HepG2 (cell line): ENCODE results near the gene ZNF451. TPM values are rescaled to one million over a fixed set of nuclear protein-coding genes. Genes with fewer than 3 reads are reported as not detected.

ENCODE experiments used
- AGO2 ChIP-seq: fragments of 200-400 bp; formaldehyde crosslinking; optimal IDR thresholded peaks from 2 replicates; pipeline ENCODE3; 2017; ENCODE audit warnings: mild to moderate bottlenecking, low read depth, low read length, moderate library complexity
- BRCA1 ChIP-seq: sonication (generic); formaldehyde crosslinking; IDR thresholded peaks from 2 replicates; pipeline ENCODE4 v1.4.0; 2020; ENCODE audit warnings: missing genetic modification reagents
- CBX1 ChIP-seq: IDR thresholded peaks from one replicate; pipeline ENCODE4 v1.6.1; 2016; ENCODE audit warnings: antibody characterized with exemption, low read depth
- ETV6 ChIP-seq: sonication (generic); formaldehyde crosslinking; conservative IDR thresholded peaks from 2 replicates; pipeline ENCODE4 v1.4.0; 2020; ENCODE audit warnings: missing genetic modification reagents
- FOSL2 ChIP-seq: sonication (generic); formaldehyde crosslinking; IDR thresholded peaks from 2 replicates; pipeline ENCODE4 v1.4.0; 2020; ENCODE audit warnings: missing genetic modification reagents
- GFI1 ChIP-seq: sonication (generic); formaldehyde crosslinking; IDR thresholded peaks from 2 replicates; pipeline ENCODE4 v1.5.0; 2020; ENCODE audit warnings: missing genetic modification reagents, mild to moderate bottlenecking, borderline replicate concordance
- HOXA3 ChIP-seq: sonication (generic); formaldehyde crosslinking; IDR thresholded peaks from 2 replicates; pipeline ENCODE4 v1.5.0; 2020; ENCODE audit warnings: missing genetic modification reagents
- ISX ChIP-seq: sonication (generic); formaldehyde crosslinking; conservative IDR thresholded peaks from 2 replicates; pipeline ENCODE4 v1.5.0; 2020; ENCODE audit warnings: missing genetic modification reagents
- KAT7 ChIP-seq: IDR thresholded peaks from 2 replicates; pipeline ENCODE4 v1.6.1; 2018; ENCODE audit warnings: borderline replicate concordance, missing compliant biosample characterization
- MXD4 ChIP-seq: IDR thresholded peaks from 2 replicates; pipeline ENCODE4 v1.6.1; 2016; ENCODE audit warnings: mild to moderate bottlenecking, missing biosample characterization, missing genetic modification reagents
- RFXANK ChIP-seq: IDR thresholded peaks from 2 replicates; pipeline ENCODE4 v1.6.1; 2016
- SMAD9 ChIP-seq: sonication (generic); formaldehyde crosslinking; IDR thresholded peaks from 2 replicates; pipeline ENCODE4 v1.5.1; 2020; ENCODE audit warnings: mild to moderate bottlenecking, missing genetic modification reagents
- ZBTB38 ChIP-seq: sonication (generic); formaldehyde crosslinking; IDR thresholded peaks from 2 replicates; pipeline ENCODE4 v1.5.1; 2020; ENCODE audit warnings: mild to moderate bottlenecking, missing genetic modification reagents
- ZBTB39 ChIP-seq: sonication (generic); formaldehyde crosslinking; IDR thresholded peaks from 2 replicates; pipeline ENCODE4 v1.5.0; 2020; ENCODE audit warnings: missing genetic modification reagents
- ZNF280D ChIP-seq: sonication (generic); formaldehyde crosslinking; IDR thresholded peaks from 2 replicates; pipeline ENCODE4 v1.5.1; 2020; ENCODE audit warnings: mild to moderate bottlenecking, missing genetic modification reagents
- ZNF34 ChIP-seq: sonication (generic); formaldehyde crosslinking; IDR thresholded peaks from 2 replicates; pipeline ENCODE4 v1.4.0; 2020; ENCODE audit warnings: mild to moderate bottlenecking, missing genetic modification reagents, borderline replicate concordance
- ZNF543 ChIP-seq: sonication (generic); formaldehyde crosslinking; IDR thresholded peaks from 2 replicates; pipeline ENCODE4 v1.4.0; 2020; ENCODE audit warnings: mild to moderate bottlenecking, missing genetic modification reagents
- ZNF629 ChIP-seq: sonication (generic); formaldehyde crosslinking; conservative IDR thresholded peaks from 2 replicates; pipeline ENCODE4 v1.5.0; 2020; ENCODE audit warnings: missing genetic modification reagents
- ZNF891 ChIP-seq: sonication (generic); formaldehyde crosslinking; IDR thresholded peaks from 2 replicates; pipeline ENCODE4 v1.5.0; 2020; ENCODE audit warnings: mild to moderate bottlenecking, missing genetic modification reagents
- polyA plus RNA-seq, 8 experiments: library from polyadenylated mRNA; depleted of rRNA in 3 of 8; stranded (reverse) in 7 of 8; unstranded in 1 of 8; fragments of >200 nt; fragmentation: Illumina TruSeq in 4 of 8; extraction: Trizol in 4 of 8; gene quantifications; 2 replicates each; pipeline versions ENCODE4 v1.2.1 to v1.2.3, GENCODE V29; 2011 to 2016; ENCODE audit warnings: low read depth in 4 of 8, missing spikeins in 1 of 8, mixed read lengths in 1 of 8; ENCODE audit not compliant: insufficient read depth in 1 of 8
- total RNA-seq, 5 experiments: library from RNA; depleted of rRNA; stranded (reverse); fragments of >200 nt; fragmentation: Illumina TruSeq; extraction: Trizol; gene quantifications; 2 replicates each; pipeline ENCODE4 v1.2.3, GENCODE V29; 2016; ENCODE audit warnings: low read depth in 1 of 5
- TF ChIP-seq, protein P1 (sequence below): sonication (generic); formaldehyde crosslinking; IDR thresholded peaks from 2 replicates; pipeline ENCODE4 v1.4.0; 2020; ENCODE audit warnings: missing genetic modification reagents, low read depth, mild to moderate bottlenecking, borderline replicate concordance
- TF ChIP-seq, protein P2 (sequence below): IDR thresholded peaks from 2 replicates; pipeline ENCODE4 v1.6.1; 2012; ENCODE audit warnings: inconsistent platforms

ZNF451 gene
- total and polyA plus RNA-seq, 2 of the 13 experiments (the other 11 are each of a cell fraction or from before 2014, with no cell fraction given) = 32.1 to 65.7 TPM

DNA sequence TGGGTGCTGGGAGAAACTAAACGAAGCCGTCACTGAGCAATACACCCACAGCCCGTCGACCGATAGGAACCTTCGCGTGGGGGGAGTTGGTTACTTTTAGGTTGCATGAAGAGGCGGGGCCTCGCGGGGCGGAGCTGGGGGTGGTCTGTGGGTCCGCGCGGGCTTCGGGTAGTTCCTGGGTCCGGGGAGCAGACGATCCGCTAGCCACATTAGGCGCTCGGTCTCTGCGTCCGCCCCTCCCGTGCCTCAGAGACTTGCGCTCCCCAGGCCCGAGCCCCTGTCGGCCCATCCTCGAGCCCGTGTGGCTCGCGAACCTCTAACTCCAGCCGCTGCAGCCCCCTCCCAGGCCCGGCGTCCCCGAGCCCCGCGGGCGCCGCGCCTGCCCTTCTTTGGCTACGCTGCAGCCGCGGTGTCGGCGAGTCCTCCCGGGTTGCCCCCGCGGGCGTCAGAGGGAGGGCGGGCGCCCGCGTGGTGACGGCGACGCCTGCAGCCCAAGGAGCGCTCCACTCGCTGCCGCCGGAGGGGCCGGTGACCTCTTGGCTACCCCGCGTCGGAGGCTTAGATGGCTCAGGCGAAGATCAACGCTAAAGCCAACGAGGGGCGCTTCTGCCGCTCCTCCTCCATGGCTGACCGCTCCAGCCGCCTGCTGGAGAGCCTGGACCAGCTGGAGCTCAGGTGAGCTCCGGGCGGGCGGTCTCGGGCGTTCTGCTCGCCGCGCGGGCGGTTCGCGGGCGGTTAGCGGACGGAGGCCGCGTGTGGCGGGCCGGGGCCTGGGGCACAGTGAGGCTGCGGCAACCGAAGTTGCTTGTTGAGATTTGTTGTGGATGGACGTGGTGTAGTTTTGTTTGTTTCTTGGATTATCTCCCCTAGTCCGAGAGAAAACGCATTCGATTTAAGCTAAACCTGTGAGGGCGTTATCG, 82.4 kb downstream of the ZNF451 start, which contains the start of gene BAG2 (continued):
- TF ChIP-seq AGO2 (peak; percentile 99), MXD4 (CRISPR knock-in tag) (peak; percentile 71; the same call in 1 of the 2 replicates), ZNF629 (CRISPR knock-in tag) (peak; percentile 62; the same call in 1 of the 2 replicates), KAT7 (CRISPR knock-in tag) (peak; percentile 71), ZNF34 (CRISPR knock-in tag) (0 out of 2 replicates have a peak, but pooled peaks have one; percentile 55), BRCA1 (peak; percentile 80; the same call in 1 of the 2 replicates), ZBTB39 (CRISPR knock-in tag) (0 out of 2 replicates have a peak, but pooled peaks have one; percentile 76), ZNF891 (CRISPR knock-in tag) (peak; percentile 93), HOXA3 (CRISPR knock-in tag) (peak; percentile 85), GFI1 (CRISPR knock-in tag) (peak; percentile 76), RFXANK (CRISPR knock-in tag) (no peak; the same call in 1 of the 2 replicates), CBX1 (no peak), ZNF543 (CRISPR knock-in tag) (peak; percentile 77), SMAD9 (CRISPR knock-in tag) (0 out of 2 replicates have a peak, but pooled peaks have one; percentile 12), ETV6 (CRISPR knock-in tag) (peak; percentile 74), ISX (CRISPR knock-in tag) (peak; percentile 97), ZNF280D (CRISPR knock-in tag) (peak; percentile 70; the same call in 1 of the 2 replicates), ZBTB38 (CRISPR knock-in tag) (peak; percentile 82; the same call in 1 of the 2 replicates), FOSL2 (CRISPR knock-in tag) (0 out of 2 replicates have a peak, but pooled peaks have one; percentile 3)
- TF ChIP-seq, protein P1, sequence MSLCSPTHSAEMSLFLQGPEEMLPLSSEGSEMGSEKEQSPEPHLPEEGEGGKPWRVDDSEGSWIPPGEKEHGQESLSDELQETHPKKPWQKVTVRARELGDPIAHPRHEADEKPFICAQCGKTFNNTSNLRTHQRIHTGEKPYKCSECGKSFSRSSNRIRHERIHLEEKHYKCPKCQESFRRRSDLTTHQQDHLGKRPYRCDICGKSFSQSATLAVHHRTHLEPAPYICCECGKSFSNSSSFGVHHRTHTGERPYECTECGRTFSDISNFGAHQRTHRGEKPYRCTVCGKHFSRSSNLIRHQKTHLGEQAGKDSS (CRISPR knock-in tag) = peak; percentile 83
- TF ChIP-seq, protein P2, sequence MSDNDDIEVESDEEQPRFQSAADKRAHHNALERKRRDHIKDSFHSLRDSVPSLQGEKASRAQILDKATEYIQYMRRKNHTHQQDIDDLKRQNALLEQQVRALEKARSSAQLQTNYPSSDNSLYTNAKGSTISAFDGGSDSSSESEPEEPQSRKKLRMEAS = peak; percentile 92
